Measurements from ENCODE around the gene CSNK1G1.

CSNK1G1 gene

GRCh38 chr15:64249883-64250575 is 105.9 kb downstream of the CSNK1G1 start:
- no peak for TF ChIP-seq GATA1 (IDR thresholded peaks at IDR 0.05; ENCODE audit: low read depth, low read length)
- no peak for TF ChIP-seq POLR2A (IDR thresholded peaks at IDR 0.05; ENCODE audit: low read length)
- no peak for DNase-seq

- no peak for TF ChIP-seq GATA1 (IDR thresholded peaks at IDR 0.05; ENCODE audit: low read depth, low read length)
- TF ChIP-seq POLR2A (IDR thresholded peaks at IDR 0.05; ENCODE audit: low read length): no peak
- DNase-seq: no peak
Measured at GRCh38 chr15:64249406-64249805, 106.6 kb downstream of the CSNK1G1 start.

DNA sequence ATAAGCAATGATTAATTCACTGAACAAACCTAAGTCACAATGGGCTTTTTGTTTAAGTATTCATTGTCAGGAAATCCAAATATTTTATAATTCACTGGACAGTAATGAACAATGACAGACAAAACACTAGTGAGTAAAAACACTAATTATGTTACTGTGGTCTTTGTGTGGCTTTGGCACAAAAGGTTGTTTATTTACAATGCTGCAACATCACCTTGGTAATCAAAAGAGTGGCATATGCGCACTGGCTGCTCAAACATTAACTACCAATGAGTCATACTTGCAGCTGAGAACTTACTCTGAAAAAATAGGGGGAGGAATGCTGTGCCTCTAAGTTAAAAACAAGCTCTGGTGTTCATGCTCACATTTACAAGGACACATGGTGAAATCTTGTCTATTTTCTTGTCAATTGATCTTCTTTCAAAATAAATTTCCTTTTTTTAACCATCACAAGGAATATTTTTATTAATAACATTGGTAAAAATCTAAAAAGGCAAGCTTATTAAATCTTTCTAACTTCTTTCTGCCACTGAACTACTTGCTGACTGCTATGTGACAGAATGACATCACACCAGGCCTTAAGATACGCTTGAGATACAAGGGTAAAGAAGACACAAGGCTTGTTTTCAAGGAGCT is 107.9 kb downstream of the CSNK1G1 start:
- no peak for TF ChIP-seq POLR2A (IDR thresholded peaks at IDR 0.05; ENCODE audit: low read length)
- no peak for TF ChIP-seq GATA1 (IDR thresholded peaks at IDR 0.05; ENCODE audit: low read depth, low read length)
- peak; percentile 58 to 69 for DNase-seq

DNA sequence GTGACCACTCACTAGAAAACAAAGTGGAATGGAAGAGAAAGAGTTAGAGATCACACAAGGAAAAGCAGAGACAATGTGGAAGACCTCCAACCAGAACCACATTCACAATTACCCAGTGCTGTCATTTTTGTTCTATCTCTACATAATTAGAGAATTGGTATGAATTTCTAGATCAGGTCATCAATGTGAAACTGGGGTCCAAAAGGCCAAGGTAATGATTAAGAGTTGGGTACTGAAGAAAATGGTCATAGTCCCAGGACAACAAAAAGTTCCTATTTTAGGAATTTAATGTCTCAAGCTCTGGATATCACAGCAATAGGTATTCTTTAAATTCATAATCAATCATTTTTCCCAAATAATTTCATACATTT is 108.5 kb downstream of the CSNK1G1 start:
- TF ChIP-seq GATA1 (IDR thresholded peaks at IDR 0.05; ENCODE audit: low read depth, low read length) (no peak), POLR2A (IDR thresholded peaks at IDR 0.05; ENCODE audit: low read length) (no peak)
- peak in 1 of 2 experiments; percentile 31 for DNase-seq

DNA sequence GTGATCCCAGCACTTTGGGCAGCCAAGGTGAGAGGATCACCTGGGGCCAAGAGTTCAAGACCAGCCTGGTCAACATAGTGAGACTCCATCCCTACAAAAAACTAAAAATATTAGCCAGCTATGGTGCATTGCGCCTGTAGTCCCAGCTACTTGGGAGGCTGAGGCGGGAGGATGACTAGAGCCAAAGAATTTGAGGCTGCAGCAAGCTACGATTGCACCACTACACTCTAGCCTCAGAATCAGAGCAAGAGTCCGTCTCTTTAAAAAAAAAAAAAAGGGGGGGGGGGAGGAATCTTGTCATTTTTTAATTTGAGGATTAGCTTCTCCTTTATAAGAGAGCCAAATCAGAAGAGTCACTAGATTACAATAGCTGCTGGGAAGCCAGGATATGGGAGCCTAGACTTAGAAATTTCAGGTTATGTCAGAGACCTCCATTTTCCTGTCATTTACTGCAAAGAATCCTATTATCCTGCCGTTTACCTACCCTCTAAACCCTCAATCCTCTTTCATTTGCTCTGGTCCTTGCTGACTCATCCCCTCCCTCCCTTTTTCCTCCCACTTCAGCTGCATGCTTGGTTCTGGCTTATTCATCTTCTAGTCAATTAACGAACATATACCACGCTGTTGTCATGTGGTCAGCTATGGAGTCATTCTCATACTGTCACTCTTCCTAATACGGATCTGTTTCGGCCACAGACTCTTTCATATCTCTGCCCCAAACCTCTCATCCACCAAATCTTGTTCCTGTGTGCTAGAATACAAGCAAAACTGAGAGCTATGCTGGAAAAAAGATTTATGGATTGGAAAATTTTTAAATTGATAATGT is 109.4 kb downstream of the CSNK1G1 start:
- TF ChIP-seq POLR2A (IDR thresholded peaks at IDR 0.05; ENCODE audit: low read length) (no peak), GATA1 (IDR thresholded peaks at IDR 0.05; ENCODE audit: low read depth, low read length) (no peak)
- peak; percentile 53 to 72 for DNase-seq

GRCh38 chr15:64245405-64245804 is 110.6 kb downstream of the CSNK1G1 start:
- TF ChIP-seq GATA1 (IDR thresholded peaks at IDR 0.05; ENCODE audit: low read depth, low read length) (no peak), POLR2A (IDR thresholded peaks at IDR 0.05; ENCODE audit: low read length) (no peak)
- DNase-seq: no peak

DNA sequence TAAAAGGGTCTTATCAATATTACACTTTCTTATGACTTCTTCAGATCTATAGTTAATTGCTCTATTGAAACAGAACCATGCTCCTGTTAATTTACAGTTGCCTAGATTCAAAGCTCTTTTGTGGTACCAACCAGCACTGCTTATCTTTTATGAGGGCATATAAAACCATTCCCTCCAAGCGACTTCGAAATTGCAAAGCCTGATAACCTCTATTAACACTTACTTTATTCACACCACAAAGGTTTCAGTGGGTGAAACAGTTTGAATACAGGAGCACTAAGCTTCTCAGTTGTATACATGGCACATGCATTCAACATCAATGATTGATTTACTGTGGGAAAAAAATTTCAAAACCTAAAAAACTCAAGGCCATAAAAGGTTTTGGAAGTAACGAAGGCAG is 118.3 kb downstream of the CSNK1G1 start:
- no peak for DNase-seq
- TF ChIP-seq GATA1 (IDR thresholded peaks at IDR 0.05; ENCODE audit: low read depth, low read length) (no peak), POLR2A (IDR thresholded peaks at IDR 0.05; ENCODE audit: low read length) (no peak)

DNA sequence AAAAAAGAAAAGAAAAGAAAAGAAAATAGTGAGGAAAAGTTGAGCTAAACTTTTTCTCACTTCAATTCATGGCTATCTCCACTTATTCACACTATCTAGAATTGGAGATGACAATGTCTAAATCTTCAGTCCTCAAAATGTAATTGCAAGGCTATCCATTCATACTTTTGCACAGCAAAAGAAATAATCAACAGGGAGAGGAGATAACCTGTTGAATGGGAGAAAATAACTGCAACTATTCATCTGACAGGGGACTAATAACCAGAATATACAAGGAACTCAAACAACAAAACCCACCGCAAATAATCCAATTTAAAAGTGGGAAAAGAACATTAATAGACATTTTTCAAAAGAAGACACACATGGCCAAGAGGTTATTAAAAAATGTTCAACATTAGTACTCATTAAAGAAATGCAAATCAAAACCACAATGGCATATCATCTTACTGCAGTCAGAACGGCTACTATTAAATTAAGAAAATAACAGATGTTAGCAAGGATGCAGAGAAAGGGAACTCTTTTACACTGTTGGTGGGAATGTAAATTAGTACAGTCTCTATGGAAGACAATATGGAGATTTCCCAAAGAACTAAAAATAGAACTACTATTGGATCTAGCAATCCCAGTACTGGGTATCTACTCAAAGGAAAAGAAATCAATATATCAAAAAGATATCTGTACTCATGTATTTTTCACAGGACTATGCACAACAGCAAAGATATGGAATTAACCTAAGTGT is 119.6 kb downstream of the CSNK1G1 start:
- TF ChIP-seq POLR2A (IDR thresholded peaks at IDR 0.05; ENCODE audit: low read length) (no peak), GATA1 (IDR thresholded peaks at IDR 0.05; ENCODE audit: low read depth, low read length) (no peak)
- DNase-seq: no peak

GRCh38 chr15:64235552-64235951 is 120.4 kb downstream of the CSNK1G1 start:
- no peak for TF ChIP-seq POLR2A (IDR thresholded peaks at IDR 0.05; ENCODE audit: low read length)
- no peak for TF ChIP-seq GATA1 (IDR thresholded peaks at IDR 0.05; ENCODE audit: low read depth, low read length)
- peak in 1 of 2 experiments; percentile 10 for DNase-seq

GRCh38 chr15:64233299-64233698 is 122.7 kb downstream of the CSNK1G1 start:
- peak; percentile 86 for DNase-seq
- TF ChIP-seq POLR2A (IDR thresholded peaks at IDR 0.05; ENCODE audit: low read length): no peak
- TF ChIP-seq GATA1 (IDR thresholded peaks at IDR 0.05; ENCODE audit: low read depth, low read length): no peak

DNA sequence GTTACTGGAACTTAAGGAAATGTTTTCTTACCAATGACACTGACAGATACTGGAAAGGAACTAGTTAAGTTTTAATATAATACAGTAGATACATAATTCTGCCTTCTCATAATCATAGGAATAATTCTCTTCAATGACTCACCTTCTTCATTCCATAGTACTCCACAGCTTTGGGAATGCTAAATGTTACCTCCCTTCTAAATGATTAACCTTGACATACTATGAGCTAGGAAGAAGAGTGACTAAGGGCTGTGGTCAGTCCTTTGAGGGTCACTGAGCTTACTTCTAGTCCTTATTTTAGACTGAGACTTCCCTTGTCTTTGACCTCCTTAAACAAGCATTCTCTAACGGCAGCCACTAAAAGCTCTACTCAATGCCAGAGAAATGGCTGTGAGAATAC is 123.6 kb downstream of the CSNK1G1 start:
- peak in 1 of 2 experiments; percentile 59 for DNase-seq
- TF ChIP-seq POLR2A (IDR thresholded peaks at IDR 0.05; ENCODE audit: low read length) (no peak), GATA1 (IDR thresholded peaks at IDR 0.05; ENCODE audit: low read depth, low read length) (no peak)

DNA sequence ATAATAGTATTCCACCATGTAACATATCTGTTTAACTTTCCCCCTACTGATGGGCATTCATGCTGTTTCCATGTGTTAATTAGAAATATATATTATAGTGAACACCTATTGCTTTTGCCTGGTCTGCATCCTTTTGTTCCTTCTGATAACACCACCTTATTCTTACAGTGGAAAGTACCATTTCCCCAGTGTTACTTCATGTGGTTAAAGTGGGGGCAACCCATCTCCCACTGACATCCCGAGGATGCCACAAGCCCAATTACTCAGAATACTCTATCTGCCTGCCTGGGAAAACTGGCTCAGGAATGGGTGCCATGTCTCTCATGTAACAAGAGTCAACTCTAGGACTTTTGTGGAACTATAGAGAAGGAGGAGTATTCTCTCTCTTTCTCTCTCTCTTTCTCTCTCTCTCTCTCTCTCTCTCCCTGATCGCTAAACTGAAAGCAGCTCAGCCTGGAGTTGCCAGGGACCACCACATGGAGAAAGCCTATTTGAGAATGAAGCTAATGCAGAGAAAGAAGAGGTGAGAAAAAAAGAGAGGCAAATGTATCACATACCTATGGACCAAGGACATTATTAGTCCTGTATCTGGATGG is 126.7 kb downstream of the CSNK1G1 start:
- DNase-seq: no peak
- TF ChIP-seq GATA1 (IDR thresholded peaks at IDR 0.05; ENCODE audit: low read depth, low read length) (no peak), POLR2A (IDR thresholded peaks at IDR 0.05; ENCODE audit: low read length) (no peak)

GRCh38 chr15:64225804-64226203 is 130.2 kb downstream of the CSNK1G1 start:
- TF ChIP-seq POLR2A (IDR thresholded peaks at IDR 0.05; ENCODE audit: low read length) (no peak), GATA1 (IDR thresholded peaks at IDR 0.05; ENCODE audit: low read depth, low read length) (no peak)

More at GRCh38 chr15:64225804-64226203, 130.2 kb downstream of the CSNK1G1 start:
- DNase-seq: no peak
